Vagina (tissue), 2 donors: Measurements from ENCODE around the gene CLEC16A.

Experiments
- CTCF ChIP-seq, 3 experiments: fragments of 450-650 bp in 2 of 3; fragments of 200-600 bp in 1 of 3; sonication (generic) in 1 of 3; IDR thresholded peaks; one replicate each; pipeline ENCODE4 v1.5.1; 2017 to 2019; ENCODE audit warnings: antibody characterized with exemption in 3 of 3, mild to moderate bottlenecking in 2 of 3, moderate library complexity in 2 of 3
- POLR2AphosphoS5 ChIP-seq, 2 donors: sonication (generic); formaldehyde crosslinking; IDR thresholded peaks; one replicate each; pipeline ENCODE4 v1.9.0; 2017; ENCODE audit warnings: antibody characterized with exemption in 2 of 2, mild to moderate bottlenecking in 2 of 2, low read depth in 1 of 2; ENCODE audit not compliant: insufficient read depth in 1 of 2

GRCh38 chr16:11012841-11013240, 68.5 kb downstream of the CLEC16A start:
- no peak for TF ChIP-seq POLR2AphosphoS5 (IDR thresholded peaks at IDR 0.05; ENCODE audit: insufficient read depth in 1 of 2, low read depth in 1 of 2)
- TF ChIP-seq CTCF (IDR thresholded peaks at IDR 0.05), result no peak
